22Rv1 (cell line): ENCODE measurements around the gene CFAP97D1.

Source experiments
- CTCF ChIP-seq: fragments of 450-650 bp; IDR thresholded peaks from 2 replicates; pipeline ENCODE4 v1.5.1; 2017; ENCODE audit warnings: mild to moderate bottlenecking
- ZFX ChIP-seq: fragments of 450-650 bp; IDR thresholded peaks from 2 replicates; pipeline ENCODE4 v1.6.1; 2017; ENCODE audit warnings: antibody characterized with exemption, borderline replicate concordance

DNA sequence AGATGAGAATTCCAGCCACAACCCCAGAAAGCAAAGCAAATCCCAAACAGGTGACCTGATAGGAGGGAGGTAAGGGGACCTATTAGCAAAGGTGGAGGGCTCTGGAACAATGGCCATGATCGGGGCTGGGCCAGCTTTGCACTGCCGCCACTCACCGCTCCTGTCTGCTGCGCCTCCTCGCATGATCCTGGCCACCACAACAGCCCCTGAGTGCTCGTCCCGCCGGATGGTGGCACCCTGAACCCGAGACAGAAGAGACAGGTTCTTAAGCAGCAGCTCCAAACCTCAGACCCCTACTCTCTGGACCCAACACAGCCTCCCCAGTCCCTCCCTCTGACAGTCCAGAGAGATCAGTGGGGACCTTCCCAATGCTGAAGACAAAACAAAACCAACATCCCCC, 47.4 kb downstream of the CFAP97D1 start:
- TF ChIP-seq CTCF = no peak
- no peak for TF ChIP-seq ZFX
